ENCODE data around the gene EPHB3.

EPHB3 gene

DNA sequence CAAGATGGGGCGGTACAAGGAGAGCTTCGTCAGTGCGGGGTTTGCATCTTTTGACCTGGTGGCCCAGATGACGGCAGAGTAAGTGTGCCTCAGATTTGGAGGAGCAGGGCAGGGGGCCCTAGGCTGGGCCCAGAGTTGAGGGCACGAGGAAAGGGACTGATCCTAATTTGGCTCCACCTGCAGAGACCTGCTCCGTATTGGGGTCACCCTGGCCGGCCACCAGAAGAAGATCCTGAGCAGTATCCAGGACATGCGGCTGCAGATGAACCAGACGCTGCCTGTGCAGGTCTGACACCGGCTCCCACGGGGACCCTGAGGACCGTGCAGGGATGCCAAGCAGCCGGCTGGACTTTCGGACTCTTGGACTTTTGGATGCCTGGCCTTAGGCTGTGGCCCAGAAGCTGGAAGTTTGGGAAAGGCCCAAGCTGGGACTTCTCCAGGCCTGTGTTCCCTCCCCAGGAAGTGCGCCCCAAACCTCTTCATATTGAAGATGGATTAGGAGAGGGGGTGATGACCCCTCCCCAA is 19.8 kb downstream of the EPHB3 start:
- DNase-seq, result no peak

DNA sequence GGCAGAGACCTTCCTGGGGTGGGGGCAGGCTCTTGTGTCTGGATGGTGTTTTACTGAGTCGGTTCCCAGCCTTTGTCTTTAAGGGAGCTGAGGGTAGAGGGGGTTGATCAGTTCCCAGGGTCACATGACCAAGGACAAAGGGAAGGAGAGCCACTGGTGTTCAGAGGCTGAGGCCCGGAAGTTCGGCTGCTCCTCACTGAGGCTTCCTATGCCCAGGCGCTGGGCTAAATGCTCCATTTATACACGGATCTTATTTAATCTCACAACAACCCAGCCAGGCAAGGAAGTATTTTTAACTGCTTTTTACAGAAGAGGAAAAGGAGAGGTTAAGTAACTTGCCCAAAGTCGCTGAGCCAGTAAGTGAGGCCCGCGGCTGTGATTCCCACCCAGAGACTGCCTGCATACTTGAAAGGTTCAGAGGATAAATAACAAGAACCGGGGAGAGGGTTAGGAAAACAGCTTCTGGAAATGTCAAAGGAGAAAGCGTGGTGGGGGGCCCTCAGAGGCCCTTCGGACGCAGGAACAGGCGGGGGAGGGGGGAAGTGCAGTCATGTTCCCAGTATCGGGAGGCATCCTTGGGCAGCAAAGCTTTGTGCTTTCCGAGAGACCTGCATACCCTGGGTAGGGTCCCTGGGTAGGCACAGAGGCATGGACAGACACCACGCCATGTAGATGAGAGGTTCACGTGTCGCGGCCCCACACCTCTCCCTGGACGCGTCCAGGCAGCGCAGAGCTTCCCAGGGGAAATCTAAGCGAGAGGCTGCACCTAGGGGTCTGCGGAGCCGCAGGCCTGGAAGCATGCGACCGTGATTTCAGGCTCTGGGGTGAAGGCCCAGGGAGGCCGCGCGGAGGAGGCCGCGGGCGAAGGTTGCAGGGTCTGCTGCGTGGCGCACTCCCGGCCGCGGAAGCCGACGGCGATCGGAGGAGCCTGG is 21.3 kb downstream of the EPHB3 start:
- DNase-seq, result peak; percentile 56

DNA sequence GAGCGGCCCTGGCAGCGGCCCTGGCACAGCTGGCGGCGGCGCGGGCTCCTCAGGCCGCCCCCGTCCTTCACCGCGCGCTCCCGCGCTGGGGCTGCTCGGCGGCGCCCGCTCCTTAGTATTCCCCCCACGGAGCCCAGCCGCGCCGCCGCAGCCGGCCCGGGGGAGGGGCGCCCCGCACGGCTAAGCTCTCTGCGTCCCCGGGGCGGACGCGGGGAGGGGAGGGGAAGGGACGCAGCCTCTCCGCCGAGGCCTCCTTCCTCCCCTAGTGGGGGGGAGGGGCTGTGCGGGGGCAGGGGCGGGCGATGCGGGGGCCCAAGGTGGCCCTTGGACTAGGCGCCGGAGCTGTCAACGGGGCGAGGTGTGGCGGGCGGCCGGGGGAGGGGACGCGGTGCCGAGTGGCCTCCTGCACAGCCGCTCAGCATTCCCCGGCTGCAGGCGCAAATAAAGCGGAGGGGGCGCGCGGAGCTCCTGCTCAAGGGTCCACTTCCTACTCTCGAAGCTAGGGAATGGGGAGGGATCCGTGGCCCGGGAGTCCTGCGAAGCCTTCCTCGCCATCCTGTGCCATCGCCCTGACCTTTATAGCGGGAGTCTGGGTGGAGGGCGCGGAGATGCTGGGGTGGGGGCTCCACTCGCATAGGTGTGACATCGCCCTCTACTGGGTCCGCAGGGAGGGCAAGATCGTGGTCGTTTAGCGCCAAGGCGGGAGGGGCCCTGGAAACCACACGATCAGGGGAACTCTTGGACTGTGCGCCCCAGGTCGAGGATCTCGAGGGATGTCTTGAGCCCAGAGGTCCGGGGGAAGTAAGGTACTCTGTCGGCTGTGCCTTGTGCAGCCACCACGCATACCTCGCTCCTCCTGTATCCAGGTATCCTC is 22.2 kb downstream of the EPHB3 start:
- DNase-seq, result no peak

DNA sequence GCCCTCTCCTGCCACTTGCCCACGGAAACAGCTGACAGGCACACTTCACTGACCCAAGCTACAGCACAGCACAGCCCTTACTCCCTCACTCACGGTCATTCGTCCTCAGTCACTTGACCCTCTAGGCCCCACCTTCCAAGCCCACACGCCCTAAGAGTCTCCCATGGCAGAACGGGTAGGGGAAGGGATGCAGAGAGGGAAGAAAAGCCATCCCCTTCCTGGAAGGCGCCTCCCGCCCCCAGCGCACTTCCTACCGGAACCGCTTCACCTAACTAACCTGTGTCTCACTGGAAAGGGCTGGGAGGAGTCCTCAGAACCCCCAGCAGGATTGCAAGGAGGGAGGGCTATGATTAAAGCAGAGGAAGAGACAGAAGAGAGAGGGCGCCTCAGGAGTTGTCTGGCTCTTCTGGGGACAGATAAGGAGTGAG is 22.9 kb downstream of the EPHB3 start:
- DNase-seq, result no peak

DNA sequence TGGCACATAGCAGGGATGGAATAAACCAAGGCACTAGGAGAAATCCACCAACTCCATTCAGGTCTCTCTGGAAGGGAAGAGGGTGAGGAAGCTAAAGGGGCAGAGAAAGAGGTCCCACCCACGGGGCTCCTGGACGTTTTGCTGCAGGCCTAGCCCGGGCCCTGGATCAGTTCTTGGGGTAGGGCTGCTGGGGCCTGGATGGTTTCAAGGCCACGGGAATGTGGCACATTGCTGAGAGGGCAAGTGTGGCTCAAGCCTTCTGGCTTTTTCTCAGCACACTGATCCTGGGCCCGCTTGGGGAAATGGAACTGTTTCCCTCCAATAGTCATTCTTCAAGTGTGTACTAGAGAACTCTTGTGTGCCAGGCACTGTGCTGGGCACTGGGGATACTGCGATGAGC is 24.0 kb downstream of the EPHB3 start:
- no peak for DNase-seq

DNA sequence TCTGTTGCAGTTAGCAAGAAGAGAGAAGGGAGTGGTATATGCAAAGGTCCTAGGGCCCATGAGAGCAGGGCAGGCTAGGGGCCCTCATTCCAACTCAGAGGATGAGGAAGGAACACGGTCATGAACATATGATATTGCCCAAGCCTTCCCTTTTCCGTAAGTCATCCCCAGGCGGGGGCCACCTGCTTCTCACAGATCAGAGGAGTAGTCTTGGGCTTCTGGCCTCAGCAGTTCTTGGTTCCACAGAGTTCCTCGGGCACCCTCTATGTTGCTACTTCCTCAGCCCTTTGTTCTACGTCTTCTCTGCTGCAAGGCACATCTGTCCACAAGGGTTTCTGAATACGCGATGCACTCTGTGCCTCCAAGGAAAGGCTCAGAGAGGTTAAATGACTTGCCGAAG is 25.3 kb downstream of the EPHB3 start:
- no peak for DNase-seq

DNA sequence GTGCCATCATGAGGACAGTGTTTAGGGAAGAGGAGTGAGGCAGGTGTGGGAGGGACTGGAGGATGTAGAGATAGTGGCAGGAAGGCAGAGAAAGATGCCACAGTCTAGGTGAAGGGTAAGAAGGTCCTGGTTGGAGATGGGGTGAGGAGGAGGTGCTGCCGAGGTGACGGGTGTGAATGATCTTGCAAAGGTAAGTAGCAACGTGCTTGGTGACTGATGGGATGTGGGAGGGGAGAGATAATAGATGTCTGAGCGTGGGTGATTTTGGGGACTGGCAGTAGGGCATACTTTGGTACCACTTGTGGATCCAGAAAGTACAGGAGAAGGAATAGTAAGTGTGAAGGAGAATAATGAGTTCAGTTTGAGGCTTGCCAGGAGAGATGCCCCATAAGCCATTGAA is 27.2 kb downstream of the EPHB3 start:
- DNase-seq, result no peak

DNA sequence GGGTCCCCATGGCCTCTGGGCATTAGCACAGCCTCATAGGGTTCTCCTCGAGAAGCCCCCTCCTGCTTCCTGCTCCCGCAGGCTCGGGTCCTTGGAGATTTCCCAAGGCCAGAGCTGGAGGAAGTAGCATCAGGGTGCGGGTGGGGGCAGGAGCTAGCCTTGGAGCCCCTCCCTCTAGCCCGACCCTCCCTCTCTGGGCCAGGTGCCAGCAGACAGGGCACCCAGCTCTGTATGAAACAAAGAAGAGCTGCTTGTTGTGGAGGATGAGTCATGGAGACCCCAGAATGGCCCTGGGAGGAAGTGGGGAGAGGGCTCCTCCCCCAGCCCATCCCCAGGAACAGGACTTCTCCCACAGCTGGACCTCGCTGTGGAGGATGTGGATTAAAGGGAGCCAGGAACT is 29.2 kb downstream of the EPHB3 start:
- DNase-seq, result peak; percentile 52

DNA sequence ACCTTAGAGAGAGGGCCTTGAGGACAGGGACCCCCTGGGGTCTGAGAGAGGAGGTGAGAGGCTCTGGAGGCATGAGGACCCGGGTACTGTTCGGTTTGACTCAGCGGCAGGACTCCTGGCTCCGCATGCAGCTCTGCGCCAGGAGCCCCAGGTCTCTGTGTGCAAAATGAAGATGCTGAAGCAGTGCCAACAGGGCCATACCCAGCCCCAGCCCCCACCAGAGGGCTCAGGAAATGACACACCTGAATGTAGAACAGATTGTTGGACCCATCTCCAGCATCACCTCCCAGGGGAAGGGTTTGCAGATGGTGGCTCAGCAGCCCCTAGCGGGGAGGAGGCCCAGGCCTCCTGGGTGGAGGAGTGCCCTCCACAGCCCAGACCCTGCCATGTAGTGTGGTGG is 30.2 kb downstream of the EPHB3 start:
- no peak for DNase-seq

DNA sequence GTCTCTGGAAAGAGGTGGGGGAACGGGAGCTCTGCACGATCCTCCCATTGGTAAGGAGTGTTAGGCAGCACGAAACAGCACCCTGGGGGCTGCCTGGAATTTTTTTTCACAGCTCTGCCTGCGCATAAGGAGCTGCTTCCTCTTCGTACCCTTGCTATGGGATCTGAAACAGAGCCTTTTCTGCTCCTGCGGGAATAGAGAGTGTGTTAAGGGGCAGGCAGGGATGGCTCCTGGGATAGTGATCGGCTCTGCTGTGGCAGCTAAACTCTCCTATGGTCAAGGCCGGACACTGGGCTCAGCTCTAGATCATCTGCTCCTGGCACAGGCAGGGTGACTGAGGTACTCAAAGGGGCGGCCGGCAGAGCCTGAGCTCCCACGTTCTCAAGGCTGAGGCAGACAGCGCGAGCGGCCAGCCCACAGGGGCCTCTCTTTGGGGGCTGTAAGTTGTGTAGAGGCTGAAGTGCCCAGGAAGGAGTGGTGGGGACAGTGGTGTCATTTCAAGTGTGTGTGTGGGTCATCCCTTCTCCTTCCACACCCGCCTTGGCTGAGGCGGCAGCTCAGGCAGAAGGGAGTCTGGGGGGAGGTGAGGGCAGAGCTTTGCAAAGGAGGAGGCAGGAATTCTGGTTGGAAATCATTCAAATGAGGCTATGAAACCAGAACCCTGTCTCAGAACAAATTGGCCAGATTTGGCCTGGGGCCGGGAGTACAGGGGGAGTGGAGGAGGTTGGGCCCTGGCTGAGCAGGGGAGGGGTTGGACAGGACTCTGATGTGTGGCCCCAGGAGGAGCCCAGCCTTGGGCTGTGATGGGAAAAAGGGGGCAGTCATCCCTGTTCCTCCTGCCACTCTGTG is 31.0 kb downstream of the EPHB3 start:
- peak; percentile 87 for DNase-seq

DNA sequence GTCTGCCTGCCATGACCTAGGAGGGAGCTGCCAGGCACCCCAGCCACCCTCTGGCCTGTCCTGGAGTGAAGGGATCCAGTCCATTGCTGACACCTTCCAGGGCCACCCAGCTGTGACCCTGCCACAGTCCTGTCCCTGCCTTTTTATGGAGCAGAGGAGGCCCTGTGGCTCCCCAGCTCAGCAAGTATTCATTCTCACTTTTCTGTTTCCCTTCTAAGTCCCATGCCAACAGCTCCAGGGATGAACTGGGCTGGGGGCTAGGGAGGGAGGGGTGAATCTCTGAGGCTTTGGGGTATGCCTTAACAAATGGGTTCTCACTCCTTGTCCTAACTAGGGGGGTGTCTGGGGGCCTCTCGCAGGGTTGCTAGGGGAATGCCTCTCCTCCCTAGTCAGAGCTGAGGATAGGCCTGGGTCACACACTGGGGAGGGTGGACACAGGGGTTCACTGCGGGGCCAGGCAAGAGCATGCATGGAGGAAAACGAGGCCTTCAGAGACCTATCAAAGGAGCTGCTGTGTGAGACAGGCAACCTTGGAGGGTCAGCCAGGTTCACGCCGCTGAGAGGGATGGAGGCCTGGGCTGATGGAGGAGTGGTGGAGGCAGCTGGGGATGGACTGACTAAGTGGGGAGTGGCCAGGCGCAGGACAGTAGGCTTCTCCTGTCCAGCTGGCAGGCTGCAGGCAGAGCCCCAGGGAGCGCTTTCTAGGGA is 31.8 kb downstream of the EPHB3 start:
- DNase-seq, result no peak

DNA sequence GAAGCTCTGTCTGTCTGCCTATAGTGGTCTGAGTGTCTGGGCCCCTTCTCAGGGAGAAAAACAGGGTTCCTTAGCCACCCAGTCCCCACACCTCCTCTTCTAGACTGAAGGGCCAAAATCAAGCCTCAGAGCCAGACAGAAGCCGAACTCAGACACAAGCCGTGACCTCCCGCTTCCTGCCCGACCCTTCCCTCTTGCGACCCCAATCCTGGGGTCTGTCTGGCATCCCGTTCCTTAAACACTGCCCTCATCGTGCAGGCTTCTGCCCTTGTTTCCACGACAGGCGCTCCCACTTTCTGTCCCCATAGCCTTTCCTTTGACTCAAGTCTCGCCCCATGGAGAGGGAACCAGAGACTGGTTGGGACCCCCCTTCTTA is 32.3 kb downstream of the EPHB3 start:
- no peak for DNase-seq

DNA sequence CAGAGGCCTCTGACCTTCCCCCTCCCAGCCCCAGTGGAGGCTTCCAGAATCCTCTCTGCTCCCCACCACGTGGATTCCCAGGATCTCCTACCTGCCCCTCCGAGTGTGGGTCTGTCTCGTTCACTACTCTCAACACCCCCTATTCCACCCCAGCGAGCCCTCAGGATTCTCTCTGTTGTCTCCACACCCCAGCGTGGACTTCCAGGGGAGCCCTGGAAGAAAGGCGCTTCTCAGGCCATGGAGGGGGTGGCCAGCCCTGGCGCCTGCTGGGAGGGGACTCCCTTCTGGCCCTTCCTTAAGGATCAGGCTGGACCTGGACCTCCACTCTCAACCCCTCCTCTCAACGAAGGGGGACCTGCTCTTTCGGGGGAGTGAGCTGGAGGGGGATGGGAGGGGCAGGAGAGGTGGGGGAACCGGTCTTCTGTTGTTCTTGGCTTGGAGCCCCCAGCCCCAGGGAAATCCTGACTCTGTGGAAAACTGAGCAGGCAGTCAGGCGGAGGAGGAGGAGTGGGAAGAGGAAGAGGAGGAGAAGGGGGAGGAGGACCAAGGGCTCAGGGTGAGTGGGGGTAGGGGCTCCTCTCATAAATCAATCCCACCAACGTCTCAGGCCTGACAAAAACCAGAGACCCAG is 32.9 kb downstream of the EPHB3 start:
- no peak for DNase-seq

DNA sequence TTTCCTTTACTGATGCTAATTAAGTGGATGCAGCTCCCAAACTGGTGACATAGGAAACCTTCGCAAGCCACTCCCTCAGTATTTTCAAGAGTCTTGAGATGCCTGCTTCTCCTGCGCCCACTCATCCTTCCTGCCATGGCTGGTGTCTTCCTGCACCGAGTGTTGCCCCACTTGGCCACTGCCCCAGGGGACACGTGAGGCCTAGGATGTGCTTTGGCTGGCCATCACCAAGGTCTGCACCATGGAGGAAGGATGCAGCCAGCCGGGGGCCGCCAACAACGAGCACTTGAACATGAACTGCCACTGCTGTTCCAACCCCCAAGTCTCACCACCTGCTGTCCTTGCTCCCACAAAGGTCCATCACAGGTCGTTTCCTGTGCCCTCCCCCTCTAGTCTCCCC is 34.1 kb downstream of the EPHB3 start:
- DNase-seq, result no peak

DNA sequence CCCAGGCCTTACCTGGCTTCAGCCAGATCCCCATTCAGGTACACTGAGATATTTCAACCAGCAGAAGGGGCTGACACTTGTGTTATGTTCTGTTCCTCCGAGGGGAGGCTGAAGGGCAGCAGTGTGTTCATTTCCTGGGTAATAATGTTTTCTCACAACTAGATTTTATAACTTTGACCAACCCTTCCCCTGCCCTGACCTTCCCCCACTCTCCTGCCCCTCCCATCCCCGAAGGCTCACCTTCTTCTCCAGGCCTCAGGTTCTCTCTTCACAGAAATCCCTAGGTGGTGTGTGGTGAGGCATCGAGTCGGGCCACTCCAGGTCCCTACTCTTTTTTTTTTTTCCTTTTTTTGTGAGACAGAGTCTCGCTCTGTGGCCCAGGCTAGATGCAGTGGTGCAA is 34.6 kb downstream of the EPHB3 start:
- no peak for DNase-seq

DNA sequence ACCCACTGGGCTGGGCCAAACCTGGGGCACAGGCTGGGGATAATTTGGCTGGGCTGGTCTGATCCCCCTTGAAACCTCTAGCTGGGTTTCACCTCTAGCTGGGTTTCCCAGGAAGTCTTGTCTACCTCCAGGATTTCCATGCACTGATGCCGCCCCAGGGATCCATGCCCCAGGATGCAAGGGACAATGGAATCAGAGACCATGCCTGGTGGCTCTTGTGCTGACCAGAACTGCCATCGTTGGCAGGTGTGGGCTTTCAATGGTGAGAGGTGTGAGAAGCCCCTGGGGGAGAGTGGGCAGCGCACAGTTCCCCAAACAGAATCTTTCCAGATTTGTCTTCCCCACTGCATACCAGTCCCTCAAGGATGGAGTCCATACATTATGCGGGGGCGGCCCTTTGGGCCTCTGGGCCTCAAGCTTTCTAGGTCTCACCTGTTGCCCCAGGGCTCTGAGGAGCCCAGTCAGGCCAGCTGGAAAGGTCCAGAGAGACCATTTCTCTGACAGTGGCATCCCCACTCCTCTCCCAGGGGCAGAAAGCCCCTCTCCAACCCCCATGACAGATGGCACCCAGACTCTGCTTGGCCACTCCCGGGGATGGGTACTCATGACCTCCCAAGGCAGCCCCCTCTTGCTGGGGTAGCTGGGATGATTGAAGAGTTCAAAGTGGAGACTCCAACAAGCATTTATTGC is 35.4 kb downstream of the EPHB3 start:
- no peak for DNase-seq

DNA sequence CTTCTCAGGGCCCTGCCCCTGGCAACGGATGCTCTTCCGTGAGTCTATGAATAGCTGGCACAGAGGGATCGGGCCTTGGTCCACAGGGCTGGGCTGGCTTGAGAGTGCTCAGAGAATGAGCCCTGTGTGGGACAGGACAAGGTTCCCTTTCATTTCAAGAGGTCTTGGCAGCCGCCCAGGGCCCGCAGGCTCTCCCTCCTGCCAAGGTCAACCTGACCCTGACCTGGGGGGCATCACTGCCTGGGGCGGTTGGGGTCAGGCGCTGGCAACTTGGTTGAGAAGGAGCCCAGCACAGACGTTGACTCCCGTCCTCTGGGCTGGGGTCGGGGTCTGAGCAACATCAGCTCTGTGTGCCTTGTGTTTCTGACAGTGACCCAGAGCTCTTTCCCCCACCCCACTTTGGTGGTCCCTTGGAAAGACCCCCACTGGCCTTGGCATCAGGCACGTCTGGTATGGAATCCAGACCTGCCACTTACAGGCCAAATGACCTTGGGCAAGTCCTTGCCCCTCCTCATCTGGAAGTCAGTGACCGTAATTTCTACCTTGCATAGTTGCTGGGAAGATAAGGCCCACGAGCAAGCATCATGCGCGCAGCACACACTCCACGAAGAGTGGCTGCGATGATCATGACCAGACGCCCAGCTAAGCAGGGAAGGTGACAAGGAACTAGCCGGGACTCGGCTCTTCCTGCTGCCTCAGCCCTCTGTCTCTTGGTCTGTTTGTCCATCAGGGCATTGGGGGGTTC is 36.4 kb downstream of the EPHB3 start:
- DNase-seq, result no peak

DNA sequence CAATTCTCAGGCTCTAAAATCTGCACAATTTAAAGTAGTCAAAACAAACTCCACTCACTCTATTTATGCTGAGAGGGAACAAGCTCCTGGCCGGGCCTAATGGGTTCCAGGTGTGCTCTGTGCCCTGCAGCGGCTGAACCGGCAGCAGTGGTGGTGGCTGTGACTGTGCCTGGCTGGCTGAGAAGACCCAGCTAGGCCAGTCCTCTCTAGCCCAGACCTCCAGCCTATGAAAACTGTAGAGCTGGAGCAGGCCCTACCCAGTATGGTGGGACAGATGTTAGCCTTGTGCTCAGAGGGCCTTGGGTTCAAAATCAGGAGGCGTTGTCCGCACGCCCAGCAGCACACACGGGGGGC is 37.0 kb downstream of the EPHB3 start:
- DNase-seq, result no peak

DNA sequence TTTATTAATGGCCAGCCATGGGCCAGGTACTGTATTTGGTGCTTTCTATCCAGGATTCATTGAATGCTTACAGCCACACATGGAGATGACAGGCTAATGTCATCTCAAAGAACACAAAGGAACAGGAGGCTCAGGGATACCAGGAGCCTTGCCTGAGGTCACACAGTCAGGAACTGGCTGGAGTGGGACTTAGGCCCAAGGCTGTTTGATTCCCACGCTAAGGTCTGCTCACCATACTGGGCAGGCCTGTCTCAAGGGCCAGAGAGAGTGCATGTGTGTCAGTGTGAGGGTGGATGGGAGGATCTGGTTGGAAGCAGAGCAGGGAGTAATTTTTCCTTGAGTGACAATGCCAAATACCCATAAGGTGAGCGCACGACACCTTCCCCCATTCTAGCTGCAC is 37.6 kb downstream of the EPHB3 start:
- no peak for DNase-seq

Measured in fibroblast of skin of abdomen (primary cell).